ENCODE measurements around the gene EDIL3. TPM values are rescaled to one million over a fixed set of nuclear protein-coding genes. Genes with fewer than 3 reads are reported as not detected.
"Not testable (repeated sequence)": the region's sequence is repeated elsewhere in the genome, so short reads cannot be mapped to it uniquely, and the experiment has no call there.

EDIL3 gene
- total RNA-seq, 3 donors from 2014 or later: 29.7 to 39.8 (median 39.6) TPM

DNA sequence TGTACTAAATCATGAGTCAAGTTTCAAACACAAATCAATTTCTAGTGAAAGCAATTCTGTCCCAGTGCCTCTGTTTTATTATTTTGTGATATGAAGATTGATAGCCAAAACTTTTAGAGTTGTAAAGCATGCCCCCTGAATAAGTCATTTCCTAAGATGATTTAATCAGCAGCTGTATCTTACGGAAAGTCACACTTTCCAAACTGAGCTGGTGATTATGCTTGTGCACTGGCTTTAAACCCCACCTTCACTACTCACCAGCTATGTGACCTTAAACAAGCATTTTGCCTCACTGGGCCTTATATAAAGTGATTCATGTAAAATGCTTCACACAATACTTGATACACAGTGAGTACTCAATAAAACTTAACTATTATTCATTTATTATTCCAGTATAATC is 78.1 kb downstream of the EDIL3 start:
- intact Hi-C loops (cut with DNase I, micrococcal nuclease): no loop called here
- H3K9me3 ChIP-seq: no peaks in the 10 kb centered on the region
- H3K36me3 ChIP-seq (ENCODE audit: low read depth): no peaks in the 10 kb centered on the region
- no peak for DNase-seq
- H3K4me3 ChIP-seq: no peak overlapping the region
- no peaks in the 10 kb centered on the region for H3K4me1 ChIP-seq (ENCODE audit: low read depth)
- ATAC-seq: no peak
- TF ChIP-seq CTCF (IDR thresholded peaks at IDR 0.05): no peak

DNA sequence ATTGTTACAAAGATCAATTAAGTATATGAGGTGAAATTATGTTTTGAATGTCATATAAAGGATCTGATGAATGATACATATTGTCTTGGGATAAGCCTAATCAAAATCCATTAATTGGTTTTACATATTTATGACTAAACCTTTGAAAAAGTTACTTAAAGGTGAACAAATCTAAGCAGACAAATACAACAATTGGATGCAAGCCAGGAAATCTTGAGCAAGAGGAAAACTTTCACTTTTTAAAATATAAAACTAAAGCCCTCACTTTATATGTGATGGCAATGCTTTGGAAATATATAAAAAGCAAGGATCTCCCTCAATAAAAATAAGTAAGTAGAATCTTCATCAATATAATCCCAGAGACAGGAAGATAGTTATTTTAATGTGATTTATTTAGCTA is 80.1 kb downstream of the EDIL3 start:
- no peak for ATAC-seq
- Histone ChIP-seq H3K4me3 (no peak overlapping the region), H3K36me3 (ENCODE audit: low read depth) (no peaks in the 10 kb centered on the region), H3K4me1 (ENCODE audit: low read depth) (no peaks in the 10 kb centered on the region), H3K9me3 (no peaks in the 10 kb centered on the region)
- no peak for DNase-seq
- TF ChIP-seq CTCF (IDR thresholded peaks at IDR 0.05): no peak
- intact Hi-C loops (cut with DNase I, micrococcal nuclease): no loop called here

DNA sequence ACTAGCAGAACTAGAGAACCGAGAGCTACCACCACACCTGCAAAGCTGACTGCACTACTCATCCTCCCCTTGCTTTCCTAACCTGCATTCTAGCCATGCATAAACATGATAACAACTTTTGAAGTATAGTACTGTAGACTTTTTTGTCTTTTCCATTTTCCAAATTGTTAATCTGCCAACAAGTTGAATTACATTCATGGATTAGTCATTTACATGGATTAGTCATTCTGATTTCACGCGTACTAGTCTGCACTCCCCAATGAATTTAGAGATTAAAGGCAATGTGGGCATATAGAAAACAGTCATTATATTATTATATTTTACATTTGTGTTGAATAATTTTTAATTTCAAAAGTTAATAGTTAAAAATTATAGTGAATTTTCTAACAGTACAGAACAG is 81.4 kb downstream of the EDIL3 start:
- Histone ChIP-seq H3K9me3 (no peaks in the 10 kb centered on the region), H3K4me1 (ENCODE audit: low read depth) (no peaks in the 10 kb centered on the region), H3K36me3 (ENCODE audit: low read depth) (no peaks in the 10 kb centered on the region), H3K4me3 (no peak overlapping the region)
- no peak for TF ChIP-seq CTCF (IDR thresholded peaks at IDR 0.05)
- ATAC-seq: no peak
- DNase-seq: no peak
- intact Hi-C loops (cut with DNase I, micrococcal nuclease): no loop called here

DNA sequence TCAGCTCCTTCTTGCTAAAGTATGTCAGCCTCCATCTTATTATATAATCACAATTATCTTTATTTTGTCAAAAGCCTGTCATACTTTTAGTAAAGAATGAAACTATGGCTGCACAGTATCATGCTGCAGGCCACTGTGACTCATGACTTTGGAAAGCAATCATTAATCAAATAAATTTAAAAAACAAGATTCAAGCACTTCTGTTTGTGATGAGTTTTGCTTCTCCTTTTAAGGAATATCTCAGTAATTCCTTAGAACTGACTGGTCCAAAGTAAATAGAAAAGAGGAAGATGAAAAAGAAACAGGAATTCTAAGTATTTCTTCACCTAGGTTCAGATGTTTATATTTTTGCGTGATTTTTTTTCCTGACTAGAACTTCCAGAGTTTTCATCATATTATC is 83.1 kb downstream of the EDIL3 start:
- intact Hi-C loops (cut with DNase I, micrococcal nuclease): no loop called here

DNA sequence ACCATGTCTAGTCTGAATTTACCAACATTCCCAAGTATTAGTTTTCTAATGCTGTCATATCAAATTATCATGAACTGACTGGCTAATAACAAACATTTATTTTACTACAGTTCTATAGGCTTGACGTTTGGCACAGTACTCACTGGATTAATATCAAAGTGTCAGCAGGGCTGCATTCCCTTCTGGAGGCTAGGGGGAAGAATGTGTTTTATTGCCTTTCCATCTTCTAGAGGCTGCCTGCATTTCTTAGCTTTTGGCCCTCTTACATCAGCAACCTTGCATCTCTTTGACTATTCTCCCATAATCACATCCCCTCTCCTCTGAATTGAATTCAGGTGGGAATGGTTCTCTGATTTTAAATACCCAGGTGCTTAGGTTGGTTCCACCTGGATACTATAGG is 84.7 kb downstream of the EDIL3 start:
- Histone ChIP-seq H3K36me3 (ENCODE audit: low read depth) (no peaks in the 10 kb centered on the region), H3K9me3 (no peaks in the 10 kb centered on the region), H3K4me3 (no peak overlapping the region), H3K4me1 (ENCODE audit: low read depth) (no peaks in the 10 kb centered on the region)
- intact Hi-C loops (cut with DNase I, micrococcal nuclease): no loop called here
- DNase-seq (no peak), ATAC-seq (no peak)
- no peak for TF ChIP-seq CTCF (IDR thresholded peaks at IDR 0.05)

More for the DNA sequence above, 83.1 kb downstream of the EDIL3 start:
- H3K9me3 ChIP-seq: no peaks in the 10 kb centered on the region
- no peak overlapping the region for H3K4me3 ChIP-seq
- no peaks in the 10 kb centered on the region for H3K4me1 ChIP-seq (ENCODE audit: low read depth)
- no peaks in the 10 kb centered on the region for H3K36me3 ChIP-seq (ENCODE audit: low read depth)
- DNase-seq: no peak
- TF ChIP-seq CTCF (IDR thresholded peaks at IDR 0.05): no peak
- no peak for ATAC-seq

DNA sequence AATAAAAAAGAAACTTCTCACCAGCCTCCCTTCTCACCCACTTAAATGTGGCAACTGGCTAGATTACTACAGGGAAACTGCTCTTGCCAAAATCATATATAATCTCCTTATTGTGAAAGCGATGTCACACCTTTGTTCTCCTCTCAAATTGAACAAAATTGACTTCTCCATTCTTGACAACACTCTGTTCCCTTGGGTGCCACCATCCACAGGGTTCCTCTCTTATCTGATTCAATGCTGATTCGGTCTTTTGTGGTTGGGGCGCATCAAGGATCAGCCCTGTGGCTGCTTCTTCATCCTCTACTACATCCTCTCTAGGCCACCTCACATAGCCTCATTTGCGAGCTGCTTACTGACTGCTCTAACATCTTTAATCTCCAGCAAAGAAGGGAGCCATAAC is 86.1 kb downstream of the EDIL3 start:
- TF ChIP-seq CTCF (IDR thresholded peaks at IDR 0.05): no peak
- ATAC-seq: no peak
- intact Hi-C loops (cut with DNase I, micrococcal nuclease): no loop called here

GRCh38 chr5:84297641-84298040 is 87.0 kb downstream of the EDIL3 start:
- H3K4me1 ChIP-seq (ENCODE audit: low read depth); H3K9me3 ChIP-seq; H3K36me3 ChIP-seq (ENCODE audit: low read depth); ATAC-seq; DNase-seq; H3K4me3 ChIP-seq; intact Hi-C loops (cut with DNase I, micrococcal nuclease): not testable (repeated sequence)

More for the DNA sequence above, 86.1 kb downstream of the EDIL3 start:
- H3K4me1 ChIP-seq (ENCODE audit: low read depth): no peaks in the 10 kb centered on the region
- H3K9me3 ChIP-seq: no peaks in the 10 kb centered on the region
- no peaks in the 10 kb centered on the region for H3K36me3 ChIP-seq (ENCODE audit: low read depth)
- no peak overlapping the region for H3K4me3 ChIP-seq
- DNase-seq: no peak
